ENCODE measurements around the gene KIAA0319L. TPM values are rescaled to one million over a fixed set of nuclear protein-coding genes. Genes with fewer than 3 reads are reported as not detected.
A peak's percentile ranks its signal among the peaks of the same experiment; 100 is the strongest.

The KIAA0319L gene
- total RNA-seq, 1 experiment from 2014 or later: 70.0 TPM

DNA sequence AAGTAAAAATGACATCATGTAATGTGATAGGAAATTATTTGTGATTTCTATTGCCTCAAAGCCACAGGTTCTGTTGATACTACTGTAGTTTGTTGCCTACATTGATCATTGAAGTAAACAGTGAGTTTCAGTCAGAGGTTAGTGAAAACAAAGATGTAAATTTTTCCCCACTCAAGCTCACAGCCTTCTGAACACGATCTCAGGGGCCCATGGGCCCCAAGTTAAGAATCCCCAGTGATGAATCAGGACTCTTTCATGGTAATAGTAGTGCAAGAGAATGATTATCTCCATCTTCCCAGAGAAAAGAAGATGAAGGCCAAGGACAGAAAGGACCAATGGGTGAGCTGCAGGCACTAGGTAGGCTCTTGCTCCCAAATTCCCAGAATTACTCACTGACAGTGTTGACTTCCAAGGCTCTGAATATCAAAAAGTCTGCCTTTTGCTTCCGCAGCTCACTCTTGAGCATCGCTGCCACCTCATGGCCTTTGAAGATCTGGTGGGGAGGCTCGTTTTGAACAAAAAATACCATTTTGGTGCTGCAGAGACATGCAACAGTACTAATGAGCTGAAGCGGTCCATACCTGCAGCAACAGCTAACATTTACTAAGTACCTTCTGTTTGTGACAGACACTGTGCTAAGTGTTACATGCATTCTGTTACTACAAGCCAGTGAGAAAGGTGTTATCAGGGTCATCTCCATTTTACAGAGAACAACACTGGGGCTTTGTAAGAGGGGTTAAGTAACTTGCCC is 113.3 kb downstream of the KIAA0319L start:
- Mint-ChIP-seq H3K27me3 (ENCODE audit: low read depth) (no peaks in the 10 kb centered on the region), H3K4me1 (no peaks in the 10 kb centered on the region), H3K4me3 (no peak overlapping the region), H3K36me3 (peaks cover 46% of the 10 kb centered on the region), H3K9me3 (no peaks in the 10 kb centered on the region), H3K27ac (peak overlapping the region; percentile 51; the same call in 1 of the 2 replicates)
- ChIA-PET POLR2A (interaction anchor here (0.6 to 1.5 kb wide), 3 partner anchors 37 to 198 kb away, joined by 3 read pairs; no protein-coding TSS in a partner anchor), CTCF (interaction anchor here (0.6 to 2.3 kb wide), 13 partner anchors 12 to 286 kb away, joined by 3 to 10 read pairs (median 4); no protein-coding TSS in a partner anchor)
- ATAC-seq: peak; percentile 60
- DNase-seq (ENCODE audit: low spot score): no peak
- TF ChIP-seq GTF2I (CRISPR knock-in tag; conservative IDR thresholded peaks at IDR 0.05) (no peak), NR1H2 (CRISPR knock-in tag; IDR thresholded peaks at IDR 0.05) (no peak), ELF4 (CRISPR knock-in tag; IDR thresholded peaks at IDR 0.05; ENCODE audit: low read depth) (no peak), SMAD3 (CRISPR knock-in tag; IDR thresholded peaks at IDR 0.05; ENCODE audit: borderline replicate concordance) (no peak), ETV6 (CRISPR knock-in tag; IDR thresholded peaks at IDR 0.05) (no peak), CDX4 (CRISPR knock-in tag; IDR thresholded peaks at IDR 0.05; ENCODE audit: borderline replicate concordance) (no peak), FOXK1 (CRISPR knock-in tag; IDR thresholded peaks at IDR 0.05) (no peak)
- TF ChIP-seq, protein P1, sequence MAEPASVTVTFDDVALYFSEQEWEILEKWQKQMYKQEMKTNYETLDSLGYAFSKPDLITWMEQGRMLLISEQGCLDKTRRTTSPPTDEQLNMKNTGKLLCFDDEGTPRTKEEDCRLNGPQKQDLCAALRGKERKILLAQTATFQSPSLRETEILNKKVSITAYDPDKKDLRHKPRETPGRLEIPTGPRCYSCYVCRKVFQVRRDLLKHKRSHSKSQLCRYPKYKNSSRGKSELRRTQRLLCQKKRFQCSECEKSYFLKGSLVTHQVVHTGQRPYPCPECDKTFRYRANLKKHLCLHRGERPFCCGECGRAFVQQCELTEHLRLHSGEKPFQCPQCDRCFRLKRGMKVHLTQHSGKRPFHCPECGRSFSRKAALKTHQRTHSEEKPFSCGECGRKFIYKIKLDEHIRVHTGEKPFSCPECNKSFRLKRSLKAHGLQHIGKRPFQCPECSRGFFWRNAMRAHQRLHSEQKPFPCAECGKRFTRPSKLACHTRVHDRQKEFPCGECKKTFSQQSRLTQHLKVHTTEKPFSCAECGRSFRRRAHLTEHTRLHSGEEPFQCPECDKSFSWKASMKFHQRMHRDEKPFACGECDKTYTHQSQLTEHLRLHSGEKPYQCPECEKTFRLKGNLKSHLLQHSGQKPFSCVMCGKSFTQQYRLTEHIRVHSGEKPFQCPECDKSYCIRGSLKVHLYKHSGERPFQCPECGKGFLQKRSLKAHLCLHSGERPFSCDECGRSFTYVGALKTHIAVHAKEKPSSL (CRISPR knock-in tag; conservative IDR thresholded peaks at IDR 0.05): no peak
- TF ChIP-seq, protein P2, sequence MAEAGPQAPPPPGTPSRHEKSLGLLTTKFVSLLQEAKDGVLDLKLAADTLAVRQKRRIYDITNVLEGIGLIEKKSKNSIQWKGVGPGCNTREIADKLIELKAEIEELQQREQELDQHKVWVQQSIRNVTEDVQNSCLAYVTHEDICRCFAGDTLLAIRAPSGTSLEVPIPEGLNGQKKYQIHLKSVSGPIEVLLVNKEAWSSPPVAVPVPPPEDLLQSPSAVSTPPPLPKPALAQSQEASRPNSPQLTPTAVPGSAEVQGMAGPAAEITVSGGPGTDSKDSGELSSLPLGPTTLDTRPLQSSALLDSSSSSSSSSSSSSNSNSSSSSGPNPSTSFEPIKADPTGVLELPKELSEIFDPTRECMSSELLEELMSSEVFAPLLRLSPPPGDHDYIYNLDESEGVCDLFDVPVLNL (CRISPR knock-in tag; IDR thresholded peaks at IDR 0.05; ENCODE audit: borderline replicate concordance, low read depth): no peak
- TF ChIP-seq, protein P3, sequence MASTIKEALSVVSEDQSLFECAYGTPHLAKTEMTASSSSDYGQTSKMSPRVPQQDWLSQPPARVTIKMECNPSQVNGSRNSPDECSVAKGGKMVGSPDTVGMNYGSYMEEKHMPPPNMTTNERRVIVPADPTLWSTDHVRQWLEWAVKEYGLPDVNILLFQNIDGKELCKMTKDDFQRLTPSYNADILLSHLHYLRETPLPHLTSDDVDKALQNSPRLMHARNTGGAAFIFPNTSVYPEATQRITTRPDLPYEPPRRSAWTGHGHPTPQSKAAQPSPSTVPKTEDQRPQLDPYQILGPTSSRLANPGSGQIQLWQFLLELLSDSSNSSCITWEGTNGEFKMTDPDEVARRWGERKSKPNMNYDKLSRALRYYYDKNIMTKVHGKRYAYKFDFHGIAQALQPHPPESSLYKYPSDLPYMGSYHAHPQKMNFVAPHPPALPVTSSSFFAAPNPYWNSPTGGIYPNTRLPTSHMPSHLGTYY (CRISPR knock-in tag; IDR thresholded peaks at IDR 0.05): no peak
- TF ChIP-seq, protein P4, sequence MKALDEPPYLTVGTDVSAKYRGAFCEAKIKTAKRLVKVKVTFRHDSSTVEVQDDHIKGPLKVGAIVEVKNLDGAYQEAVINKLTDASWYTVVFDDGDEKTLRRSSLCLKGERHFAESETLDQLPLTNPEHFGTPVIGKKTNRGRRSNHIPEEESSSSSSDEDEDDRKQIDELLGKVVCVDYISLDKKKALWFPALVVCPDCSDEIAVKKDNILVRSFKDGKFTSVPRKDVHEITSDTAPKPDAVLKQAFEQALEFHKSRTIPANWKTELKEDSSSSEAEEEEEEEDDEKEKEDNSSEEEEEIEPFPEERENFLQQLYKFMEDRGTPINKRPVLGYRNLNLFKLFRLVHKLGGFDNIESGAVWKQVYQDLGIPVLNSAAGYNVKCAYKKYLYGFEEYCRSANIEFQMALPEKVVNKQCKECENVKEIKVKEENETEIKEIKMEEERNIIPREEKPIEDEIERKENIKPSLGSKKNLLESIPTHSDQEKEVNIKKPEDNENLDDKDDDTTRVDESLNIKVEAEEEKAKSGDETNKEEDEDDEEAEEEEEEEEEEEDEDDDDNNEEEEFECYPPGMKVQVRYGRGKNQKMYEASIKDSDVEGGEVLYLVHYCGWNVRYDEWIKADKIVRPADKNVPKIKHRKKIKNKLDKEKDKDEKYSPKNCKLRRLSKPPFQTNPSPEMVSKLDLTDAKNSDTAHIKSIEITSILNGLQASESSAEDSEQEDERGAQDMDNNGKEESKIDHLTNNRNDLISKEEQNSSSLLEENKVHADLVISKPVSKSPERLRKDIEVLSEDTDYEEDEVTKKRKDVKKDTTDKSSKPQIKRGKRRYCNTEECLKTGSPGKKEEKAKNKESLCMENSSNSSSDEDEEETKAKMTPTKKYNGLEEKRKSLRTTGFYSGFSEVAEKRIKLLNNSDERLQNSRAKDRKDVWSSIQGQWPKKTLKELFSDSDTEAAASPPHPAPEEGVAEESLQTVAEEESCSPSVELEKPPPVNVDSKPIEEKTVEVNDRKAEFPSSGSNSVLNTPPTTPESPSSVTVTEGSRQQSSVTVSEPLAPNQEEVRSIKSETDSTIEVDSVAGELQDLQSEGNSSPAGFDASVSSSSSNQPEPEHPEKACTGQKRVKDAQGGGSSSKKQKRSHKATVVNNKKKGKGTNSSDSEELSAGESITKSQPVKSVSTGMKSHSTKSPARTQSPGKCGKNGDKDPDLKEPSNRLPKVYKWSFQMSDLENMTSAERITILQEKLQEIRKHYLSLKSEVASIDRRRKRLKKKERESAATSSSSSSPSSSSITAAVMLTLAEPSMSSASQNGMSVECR (CRISPR knock-in tag; IDR thresholded peaks at IDR 0.05; ENCODE audit: borderline replicate concordance): no peak
- TF ChIP-seq, protein P5, sequence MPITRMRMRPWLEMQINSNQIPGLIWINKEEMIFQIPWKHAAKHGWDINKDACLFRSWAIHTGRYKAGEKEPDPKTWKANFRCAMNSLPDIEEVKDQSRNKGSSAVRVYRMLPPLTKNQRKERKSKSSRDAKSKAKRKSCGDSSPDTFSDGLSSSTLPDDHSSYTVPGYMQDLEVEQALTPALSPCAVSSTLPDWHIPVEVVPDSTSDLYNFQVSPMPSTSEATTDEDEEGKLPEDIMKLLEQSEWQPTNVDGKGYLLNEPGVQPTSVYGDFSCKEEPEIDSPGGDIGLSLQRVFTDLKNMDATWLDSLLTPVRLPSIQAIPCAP (CRISPR knock-in tag; IDR thresholded peaks at IDR 0.05): no peak
- TF ChIP-seq, protein P6, sequence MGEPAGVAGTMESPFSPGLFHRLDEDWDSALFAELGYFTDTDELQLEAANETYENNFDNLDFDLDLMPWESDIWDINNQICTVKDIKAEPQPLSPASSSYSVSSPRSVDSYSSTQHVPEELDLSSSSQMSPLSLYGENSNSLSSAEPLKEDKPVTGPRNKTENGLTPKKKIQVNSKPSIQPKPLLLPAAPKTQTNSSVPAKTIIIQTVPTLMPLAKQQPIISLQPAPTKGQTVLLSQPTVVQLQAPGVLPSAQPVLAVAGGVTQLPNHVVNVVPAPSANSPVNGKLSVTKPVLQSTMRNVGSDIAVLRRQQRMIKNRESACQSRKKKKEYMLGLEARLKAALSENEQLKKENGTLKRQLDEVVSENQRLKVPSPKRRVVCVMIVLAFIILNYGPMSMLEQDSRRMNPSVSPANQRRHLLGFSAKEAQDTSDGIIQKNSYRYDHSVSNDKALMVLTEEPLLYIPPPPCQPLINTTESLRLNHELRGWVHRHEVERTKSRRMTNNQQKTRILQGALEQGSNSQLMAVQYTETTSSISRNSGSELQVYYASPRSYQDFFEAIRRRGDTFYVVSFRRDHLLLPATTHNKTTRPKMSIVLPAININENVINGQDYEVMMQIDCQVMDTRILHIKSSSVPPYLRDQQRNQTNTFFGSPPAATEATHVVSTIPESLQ (CRISPR knock-in tag; IDR thresholded peaks at IDR 0.05): no peak
- TF ChIP-seq, protein P7, sequence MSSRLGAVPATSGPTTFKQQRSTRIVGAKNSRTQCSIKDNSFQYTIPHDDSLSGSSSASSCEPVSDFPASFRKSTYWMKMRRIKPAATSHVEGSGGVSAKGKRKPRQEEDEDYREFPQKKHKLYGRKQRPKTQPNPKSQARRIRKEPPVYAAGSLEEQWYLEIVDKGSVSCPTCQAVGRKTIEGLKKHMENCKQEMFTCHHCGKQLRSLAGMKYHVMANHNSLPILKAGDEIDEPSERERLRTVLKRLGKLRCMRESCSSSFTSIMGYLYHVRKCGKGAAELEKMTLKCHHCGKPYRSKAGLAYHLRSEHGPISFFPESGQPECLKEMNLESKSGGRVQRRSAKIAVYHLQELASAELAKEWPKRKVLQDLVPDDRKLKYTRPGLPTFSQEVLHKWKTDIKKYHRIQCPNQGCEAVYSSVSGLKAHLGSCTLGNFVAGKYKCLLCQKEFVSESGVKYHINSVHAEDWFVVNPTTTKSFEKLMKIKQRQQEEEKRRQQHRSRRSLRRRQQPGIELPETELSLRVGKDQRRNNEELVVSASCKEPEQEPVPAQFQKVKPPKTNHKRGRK (CRISPR knock-in tag; IDR thresholded peaks at IDR 0.05; ENCODE audit: borderline replicate concordance): no peak
- TF ChIP-seq, protein P8, sequence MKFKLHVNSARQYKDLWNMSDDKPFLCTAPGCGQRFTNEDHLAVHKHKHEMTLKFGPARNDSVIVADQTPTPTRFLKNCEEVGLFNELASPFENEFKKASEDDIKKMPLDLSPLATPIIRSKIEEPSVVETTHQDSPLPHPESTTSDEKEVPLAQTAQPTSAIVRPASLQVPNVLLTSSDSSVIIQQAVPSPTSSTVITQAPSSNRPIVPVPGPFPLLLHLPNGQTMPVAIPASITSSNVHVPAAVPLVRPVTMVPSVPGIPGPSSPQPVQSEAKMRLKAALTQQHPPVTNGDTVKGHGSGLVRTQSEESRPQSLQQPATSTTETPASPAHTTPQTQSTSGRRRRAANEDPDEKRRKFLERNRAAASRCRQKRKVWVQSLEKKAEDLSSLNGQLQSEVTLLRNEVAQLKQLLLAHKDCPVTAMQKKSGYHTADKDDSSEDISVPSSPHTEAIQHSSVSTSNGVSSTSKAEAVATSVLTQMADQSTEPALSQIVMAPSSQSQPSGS (CRISPR knock-in tag; IDR thresholded peaks at IDR 0.05; ENCODE audit: borderline replicate concordance, low read depth): no peak
- TF ChIP-seq, protein P9, sequence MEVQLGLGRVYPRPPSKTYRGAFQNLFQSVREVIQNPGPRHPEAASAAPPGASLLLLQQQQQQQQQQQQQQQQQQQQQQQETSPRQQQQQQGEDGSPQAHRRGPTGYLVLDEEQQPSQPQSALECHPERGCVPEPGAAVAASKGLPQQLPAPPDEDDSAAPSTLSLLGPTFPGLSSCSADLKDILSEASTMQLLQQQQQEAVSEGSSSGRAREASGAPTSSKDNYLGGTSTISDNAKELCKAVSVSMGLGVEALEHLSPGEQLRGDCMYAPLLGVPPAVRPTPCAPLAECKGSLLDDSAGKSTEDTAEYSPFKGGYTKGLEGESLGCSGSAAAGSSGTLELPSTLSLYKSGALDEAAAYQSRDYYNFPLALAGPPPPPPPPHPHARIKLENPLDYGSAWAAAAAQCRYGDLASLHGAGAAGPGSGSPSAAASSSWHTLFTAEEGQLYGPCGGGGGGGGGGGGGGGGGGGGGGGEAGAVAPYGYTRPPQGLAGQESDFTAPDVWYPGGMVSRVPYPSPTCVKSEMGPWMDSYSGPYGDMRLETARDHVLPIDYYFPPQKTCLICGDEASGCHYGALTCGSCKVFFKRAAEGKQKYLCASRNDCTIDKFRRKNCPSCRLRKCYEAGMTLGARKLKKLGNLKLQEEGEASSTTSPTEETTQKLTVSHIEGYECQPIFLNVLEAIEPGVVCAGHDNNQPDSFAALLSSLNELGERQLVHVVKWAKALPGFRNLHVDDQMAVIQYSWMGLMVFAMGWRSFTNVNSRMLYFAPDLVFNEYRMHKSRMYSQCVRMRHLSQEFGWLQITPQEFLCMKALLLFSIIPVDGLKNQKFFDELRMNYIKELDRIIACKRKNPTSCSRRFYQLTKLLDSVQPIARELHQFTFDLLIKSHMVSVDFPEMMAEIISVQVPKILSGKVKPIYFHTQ (CRISPR knock-in tag; IDR thresholded peaks at IDR 0.05): no peak
